Lower lobe of right lung (tissue), 2 donors: ENCODE results near the gene MINPP1. TPM values are rescaled to one million over a fixed set of nuclear protein-coding genes. Genes with fewer than 3 reads are reported as not detected.

Experiments used
- ATAC-seq, 2 donors: fragments of 200-7000 bp; cut with Tn5 transposase; one replicate each; pipeline ENCODE4 v1.9.1; 2020 to 2022; ENCODE audit warnings: mild to moderate bottlenecking in 2 of 2, moderate library complexity in 2 of 2
- DNase-seq: peaks from one replicate; pipeline ENCODE4 v3.0.0-alpha.2; 2020
- H3K27ac ChIP-seq: fragments of 200-600 bp; one replicate; pipeline ENCODE4 v1.8.0; 2022
- H3K27me3 ChIP-seq: fragments of 200-600 bp; one replicate; pipeline ENCODE4 v1.8.0; 2022; ENCODE audit warnings: low read depth
- H3K36me3 ChIP-seq: fragments of 200-600 bp; one replicate; pipeline ENCODE4 v1.8.0; 2022; ENCODE audit warnings: mild to moderate bottlenecking
- H3K4me1 ChIP-seq: fragments of 200-600 bp; one replicate; pipeline ENCODE4 v1.8.0; 2022
- H3K4me3 ChIP-seq: fragments of 200-600 bp; one replicate; pipeline ENCODE4 v1.8.0; 2022; ENCODE audit warnings: mild to moderate bottlenecking
- H3K9me3 ChIP-seq: fragments of 200-600 bp; one replicate; pipeline ENCODE4 v1.8.0; 2022
- intact Hi-C: fragments of 100-400 bp; cut with DNase I; formaldehyde crosslinking; loops from one replicate; pipeline ENCODE4 v1.11.0; 2022
- microRNA-seq: library from miRNA; unstranded; fragments of <30 nt; microRNA quantifications from one replicate; pipeline ENCODE4 v1.2.0, GENCODE V29; 2020; ENCODE audit warnings: borderline number of aligned reads
- total RNA-seq: library from RNA; stranded (reverse); fragmentation: NEBNext Ultra II Directional; extraction: Animal tissue kit (Norgen Biotek cat#: 25700); gene quantifications from one replicate; pipeline ENCODE4 v1.2.1, GENCODE V29; 2021
- TF ChIP-seq, protein P1 (sequence below): fragments of 200-600 bp; IDR thresholded peaks from one replicate; pipeline ENCODE4 v1.8.0; 2022; ENCODE audit warnings: antibody characterized with exemption, mild to moderate bottlenecking
- donor health status: DM: no; HTN: yes; CAD: no; lungs with severe emphysema.

MINPP1 gene
- total RNA-seq, 1 donor from 2014 or later = 15.6 TPM

DNA sequence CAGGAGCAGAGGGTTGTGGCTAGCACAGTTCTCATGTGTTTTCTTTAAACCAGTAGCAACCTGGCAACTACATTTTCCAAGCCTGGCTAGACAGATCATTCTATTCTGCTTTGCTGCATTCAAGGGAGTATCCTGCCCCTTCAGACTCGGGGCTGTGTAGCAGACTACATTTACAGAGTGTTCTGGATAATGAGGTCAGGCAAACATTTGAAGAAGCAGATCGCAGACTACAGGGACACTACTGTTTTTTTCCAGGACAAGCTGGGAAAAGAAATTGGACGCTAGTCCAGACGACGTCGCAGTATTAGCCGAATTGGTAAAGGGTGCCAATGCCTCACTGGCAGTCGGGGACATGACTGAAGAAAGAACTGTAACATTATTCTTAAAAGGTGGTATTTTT lies 94.0 kb downstream of the MINPP1 start:
- no peak for ATAC-seq
- TF ChIP-seq, protein P1, sequence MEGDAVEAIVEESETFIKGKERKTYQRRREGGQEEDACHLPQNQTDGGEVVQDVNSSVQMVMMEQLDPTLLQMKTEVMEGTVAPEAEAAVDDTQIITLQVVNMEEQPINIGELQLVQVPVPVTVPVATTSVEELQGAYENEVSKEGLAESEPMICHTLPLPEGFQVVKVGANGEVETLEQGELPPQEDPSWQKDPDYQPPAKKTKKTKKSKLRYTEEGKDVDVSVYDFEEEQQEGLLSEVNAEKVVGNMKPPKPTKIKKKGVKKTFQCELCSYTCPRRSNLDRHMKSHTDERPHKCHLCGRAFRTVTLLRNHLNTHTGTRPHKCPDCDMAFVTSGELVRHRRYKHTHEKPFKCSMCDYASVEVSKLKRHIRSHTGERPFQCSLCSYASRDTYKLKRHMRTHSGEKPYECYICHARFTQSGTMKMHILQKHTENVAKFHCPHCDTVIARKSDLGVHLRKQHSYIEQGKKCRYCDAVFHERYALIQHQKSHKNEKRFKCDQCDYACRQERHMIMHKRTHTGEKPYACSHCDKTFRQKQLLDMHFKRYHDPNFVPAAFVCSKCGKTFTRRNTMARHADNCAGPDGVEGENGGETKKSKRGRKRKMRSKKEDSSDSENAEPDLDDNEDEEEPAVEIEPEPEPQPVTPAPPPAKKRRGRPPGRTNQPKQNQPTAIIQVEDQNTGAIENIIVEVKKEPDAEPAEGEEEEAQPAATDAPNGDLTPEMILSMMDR = no peak
- H3K9me3 ChIP-seq = no peaks in the 10 kb centered on the region
- no peaks in the 10 kb centered on the region for H3K36me3 ChIP-seq
- H3K27ac ChIP-seq = no peak overlapping the region
- H3K4me3 ChIP-seq = no peak overlapping the region
- DNase-seq = no peak
- peaks cover 17% of the 10 kb centered on the region for H3K4me1 ChIP-seq
- intact Hi-C loops = no loop called here
- H3K27me3 ChIP-seq = no peaks in the 10 kb centered on the region

- Histone ChIP-seq H3K27me3 (no peaks in the 10 kb centered on the region), H3K27ac (no peak overlapping the region), H3K4me3 (no peak overlapping the region), H3K9me3 (no peaks in the 10 kb centered on the region), H3K4me1 (peaks cover 4% of the 10 kb centered on the region), H3K36me3 (no peaks in the 10 kb centered on the region)
- intact Hi-C loops = no loop called here
- TF ChIP-seq, protein P1 = no peak
- ATAC-seq = no peak
- no peak for DNase-seq
Observed at GRCh38 chr10:87600581-87600980, 95.9 kb downstream of the MINPP1 start.

Small RNA genes within 50 kb of the gene (microRNA-seq; reads per million reads assigned to microRNA genes)
- not detected for gene MIR4678

Other genes with a start within 250 kb of the MINPP1 start
- gene NUTM2D, start 147.1 kb upstream of the MINPP1 start, total RNA-seq = 6.8 TPM
- 137 TPM for gene PAPSS2, start 155.0 kb downstream of the MINPP1 start, total RNA-seq